Omental fat pad (tissue), 4 donors: ENCODE results near the gene DNAJA4. TPM values are rescaled to one million over a fixed set of nuclear protein-coding genes. Genes with fewer than 3 reads are reported as not detected.

Source experiments
- ATAC-seq: fragments of 150-250 bp; one replicate; pipeline ENCODE4 v1.9.1; 2016; ENCODE audit warnings: mild to moderate bottlenecking, moderate library complexity; ENCODE audit not compliant: low FRiP score
- DNase-seq: peaks from one replicate; pipeline ENCODE4 v3.0.0-alpha.2; 2019; ENCODE audit warnings: low spot score
- total RNA-seq, 4 donors: library from RNA; depleted of rRNA; stranded (reverse); fragments of >200 nt; gene quantifications; one replicate each; pipeline ENCODE4 v1.1.0, GENCODE V29; 2016
- TF ChIP-seq, protein P1 (sequence below), 3 donors: fragments of 450-650 bp; IDR thresholded peaks; one replicate each; pipeline ENCODE4 v1.5.1; 2016 to 2017; ENCODE audit warnings: antibody characterized with exemption in 3 of 3, mild to moderate bottlenecking in 3 of 3, moderate library complexity in 2 of 3

The DNAJA4 gene
- total RNA-seq, 4 donors from 2014 or later = 19.0 to 88.6 (median 28.9) TPM

DNA sequence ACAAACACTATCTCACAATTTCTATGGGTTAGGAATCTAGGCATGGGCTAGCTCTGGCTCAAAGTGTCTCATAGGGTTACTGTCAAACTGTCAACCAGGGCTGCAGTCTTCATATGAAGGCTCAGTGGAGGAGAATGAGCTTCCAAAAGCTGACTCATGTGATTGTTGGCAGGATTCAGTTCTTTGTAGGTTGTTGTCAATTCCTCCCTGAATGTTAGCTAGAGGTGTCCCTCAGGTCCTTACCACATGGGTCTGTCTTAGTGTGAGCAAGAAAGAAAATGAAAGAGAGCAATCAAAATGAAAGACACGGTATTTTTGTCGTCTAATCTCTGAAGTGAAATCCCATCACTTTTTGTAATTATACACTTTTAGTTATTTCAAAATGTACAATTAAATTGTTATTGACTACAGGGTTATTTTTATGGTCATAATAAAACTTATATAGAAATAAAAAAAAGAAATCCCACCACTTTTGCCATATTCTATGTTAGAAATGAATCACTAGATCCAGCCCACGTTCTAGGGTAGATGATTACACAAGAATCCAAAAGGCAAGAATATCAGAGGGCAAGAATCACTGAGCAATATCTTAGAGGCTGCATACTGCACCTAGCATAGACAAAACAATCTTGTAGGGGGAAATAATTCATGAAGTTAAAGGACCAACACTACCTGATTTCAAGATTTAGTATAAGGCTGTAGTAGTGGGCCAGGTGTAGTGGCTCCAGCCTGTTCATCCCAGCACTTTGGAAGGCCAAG, 38.4 kb upstream of the DNAJA4 start:
- ATAC-seq = no peak

GRCh38 chr15:78228356-78228996, 35.9 kb upstream of the DNAJA4 start:
- DNase-seq (no peak), ATAC-seq (no peak)
- TF ChIP-seq, protein P1, sequence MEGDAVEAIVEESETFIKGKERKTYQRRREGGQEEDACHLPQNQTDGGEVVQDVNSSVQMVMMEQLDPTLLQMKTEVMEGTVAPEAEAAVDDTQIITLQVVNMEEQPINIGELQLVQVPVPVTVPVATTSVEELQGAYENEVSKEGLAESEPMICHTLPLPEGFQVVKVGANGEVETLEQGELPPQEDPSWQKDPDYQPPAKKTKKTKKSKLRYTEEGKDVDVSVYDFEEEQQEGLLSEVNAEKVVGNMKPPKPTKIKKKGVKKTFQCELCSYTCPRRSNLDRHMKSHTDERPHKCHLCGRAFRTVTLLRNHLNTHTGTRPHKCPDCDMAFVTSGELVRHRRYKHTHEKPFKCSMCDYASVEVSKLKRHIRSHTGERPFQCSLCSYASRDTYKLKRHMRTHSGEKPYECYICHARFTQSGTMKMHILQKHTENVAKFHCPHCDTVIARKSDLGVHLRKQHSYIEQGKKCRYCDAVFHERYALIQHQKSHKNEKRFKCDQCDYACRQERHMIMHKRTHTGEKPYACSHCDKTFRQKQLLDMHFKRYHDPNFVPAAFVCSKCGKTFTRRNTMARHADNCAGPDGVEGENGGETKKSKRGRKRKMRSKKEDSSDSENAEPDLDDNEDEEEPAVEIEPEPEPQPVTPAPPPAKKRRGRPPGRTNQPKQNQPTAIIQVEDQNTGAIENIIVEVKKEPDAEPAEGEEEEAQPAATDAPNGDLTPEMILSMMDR (IDR thresholded peaks at IDR 0.05) = no peak

More for the DNA sequence above, 38.4 kb upstream of the DNAJA4 start:
- TF ChIP-seq, protein P1 (IDR thresholded peaks at IDR 0.05) = no peak
- DNase-seq = no peak

- TF ChIP-seq, protein P1 (IDR thresholded peaks at IDR 0.05) = no peak
- peak; percentile 32 for ATAC-seq
- no peak for DNase-seq
These were observed 34.6 kb upstream of the DNAJA4 start for GRCh38 chr15:78229431-78230406.

- ATAC-seq (no peak), DNase-seq (no peak)
- TF ChIP-seq, protein P1 (IDR thresholded peaks at IDR 0.05) = no peak
These were observed 31.4 kb upstream of the DNAJA4 start for GRCh38 chr15:78232951-78233350.

- ATAC-seq (no peak), DNase-seq (no peak)
- TF ChIP-seq, protein P1 (IDR thresholded peaks at IDR 0.05) = no peak
These were observed 30.9 kb upstream of the DNAJA4 start for GRCh38 chr15:78233496-78233895.

DNA sequence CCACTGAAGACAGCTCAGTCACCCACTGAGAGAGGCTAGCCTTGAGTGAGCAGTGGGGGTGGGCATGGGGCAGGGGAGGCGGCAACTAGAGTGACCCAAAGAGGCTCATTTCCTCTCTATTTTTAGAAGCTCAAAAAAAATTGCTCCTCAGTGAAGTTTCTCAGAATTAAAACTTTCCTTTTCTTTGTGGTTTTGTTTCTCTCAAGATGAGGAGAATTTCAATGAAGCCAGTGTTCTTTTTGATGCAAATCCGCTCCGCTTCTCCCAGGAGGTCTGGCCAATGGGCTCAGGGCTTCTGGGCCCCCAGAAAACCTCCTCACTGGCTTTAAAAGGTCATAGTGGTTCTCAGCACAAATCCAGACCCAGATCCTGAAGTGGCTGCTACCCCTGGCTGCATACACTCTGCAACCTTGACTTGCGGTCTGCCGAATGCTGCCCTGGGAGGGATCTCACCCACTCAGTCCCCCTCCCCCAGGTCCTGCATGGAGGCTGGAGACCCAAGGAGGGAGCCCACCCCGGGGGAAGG, 29.8 kb upstream of the DNAJA4 start, which contains the start of gene ACSBG1:
Gene ACSBG1 (minus strand): TSS at position 51 of the 526 bp plus-strand sequence. CDS start 64 bp downstream, outside the sequence.
- TF ChIP-seq, protein P1 (IDR thresholded peaks at IDR 0.05) = no peak
- ATAC-seq (no peak), DNase-seq (no peak)
